GM12878 (cell line): ENCODE measurements around the gene ALDH1L1. TPM values are rescaled to one million over a fixed set of nuclear protein-coding genes. Genes with fewer than 3 reads are reported as not detected.

ENCODE experiments used
- ATAC-seq: fragments of 200-7000 bp; cut with Tn5 transposase; 3 replicates; pipeline ENCODE4 v1.9.1; 2020; ENCODE audit warnings: mild to moderate bottlenecking, moderate library complexity
- BruUV-seq: library from RNA; stranded (reverse); fragments of 400-500 nt; replicated peaks from 2 replicates; lab custom pipeline; 2021; lab: Mats Ljungman, UMichigan
- CTCF ChIA-PET: fragments of 300-600 bp; sonication (Branson Sonifier 250); formaldehyde crosslinking; extraction: SDS; loops from one replicate; lab custom pipeline; 2021; ENCODE audit warnings: inconsistent platforms; lab: Yijun Ruan, JAX
- POLR2A ChIA-PET: fragments of 350-600 bp; formaldehyde crosslinking; extraction: SDS; loops from one replicate; lab custom pipeline; 2021; ENCODE audit warnings: inconsistent platforms; lab: Charles Lee
- RAD21 ChIA-PET: fragments of 300-600 bp; sonication (Branson Sonifier 250); formaldehyde crosslinking; loops from one replicate; lab custom pipeline; 2023; ENCODE audit warnings: antibody characterized with exemption; ENCODE audit not compliant: unreplicated experiment; lab: Charles Lee
- SMC1A ChIA-PET: fragments of 300-600 bp; sonication (Branson Sonifier 250); formaldehyde crosslinking; loops from one replicate; lab custom pipeline; 2023; ENCODE audit not compliant: unreplicated experiment, uncharacterized antibody; lab: Charles Lee
- DNase-seq: peaks from one replicate; pipeline ENCODE4 v3.0.0-alpha.2; 2011; ENCODE audit warnings: low read depth, low spot score
- FAIRE-seq: peaks from 3 replicates; lab custom pipeline; 2011; peaks lifted over from hg19 to GRCh38; lab: Jason Lieb, UNC
- H2AFZ ChIP-seq: 2 replicates; pipeline ENCODE4 v1.6.0; 2011; ENCODE audit warnings: low read depth, low read length, control low read depth; ENCODE audit not compliant: control insufficient read depth
- H3K27ac ChIP-seq: 2 replicates; pipeline ENCODE4 v1.5.1; 2011; ENCODE audit warnings: control low read depth; ENCODE audit not compliant: control insufficient read depth, insufficient read depth
- H3K27me3 ChIP-seq, 2 experiments: replicated peaks in 1 of 2; 2 replicates each; pipeline versions ENCODE4 v1.6.0 to v1.6.1; 2011; ENCODE audit warnings: low read length in 1 of 2; ENCODE audit not compliant: control insufficient read depth in 2 of 2, insufficient read depth in 2 of 2
- H3K36me3 ChIP-seq, 2 experiments: 2 replicates each; pipeline ENCODE4 v1.5.1; 2011; ENCODE audit warnings: low read length in 1 of 2; ENCODE audit not compliant: control insufficient read depth in 2 of 2, insufficient read depth in 2 of 2
- H3K4me1 ChIP-seq: 2 replicates; pipeline ENCODE4 v1.6.1; 2011; ENCODE audit warnings: mild to moderate bottlenecking, low read length, moderate library complexity, mixed read lengths; ENCODE audit not compliant: control insufficient read depth, insufficient read depth
- H3K4me2 ChIP-seq: 2 replicates; pipeline ENCODE4 v1.6.0; 2011; ENCODE audit warnings: control low read depth; ENCODE audit not compliant: control insufficient read depth, insufficient read depth
- H3K4me3 ChIP-seq: fragments of 200-600 bp; sonication (generic); 2 replicates; pipeline ENCODE4 v1.5.1; 2016
- H3K79me2 ChIP-seq: 2 replicates; pipeline ENCODE4 v1.6.0; 2011; ENCODE audit warnings: low read length; ENCODE audit not compliant: control insufficient read depth, insufficient read depth
- H3K9ac ChIP-seq: 2 replicates; pipeline ENCODE4 v1.8.0; 2011; ENCODE audit warnings: low read length, control low read depth, mixed read lengths; ENCODE audit not compliant: control insufficient read depth, insufficient read depth
- H3K9me3 ChIP-seq: replicated peaks from 3 replicates; pipeline ENCODE4 v1.5.1; 2011; ENCODE audit warnings: mild to moderate bottlenecking, low read length; ENCODE audit not compliant: control insufficient read depth, insufficient read depth
- H4K20me1 ChIP-seq: 2 replicates; pipeline ENCODE4 v1.6.0; 2011; ENCODE audit not compliant: control insufficient read depth, insufficient read depth
- TAF1 ChIP-seq: IDR thresholded peaks from 2 replicates; pipeline ENCODE4 v1.6.1; 2011; ENCODE audit warnings: mild to moderate bottlenecking, low read depth, low read length, borderline replicate concordance
- WGBS: methylation state at CpG from one replicate; pipeline ENCODE4 v1.1.6; 2016; ENCODE audit warnings: low lambda C conversion rate; ENCODE audit not compliant: insufficient replicate concordance, insufficient coverage; ENCODE audit errors: missing lambda C conversion rate; 5-methylcytosine and 5-hydroxymethylcytosine counted together
- in situ Hi-C: fragments of 300-500 bp; cut with MboI; formaldehyde crosslinking; loops from 9 replicates; pipeline ENCODE4 v1.14.3; 2018; ENCODE audit warnings: mixed read lengths
- intact Hi-C: fragments of 100-400 bp; cut with micrococcal nuclease; formaldehyde crosslinking; loops from one replicate; pipeline ENCODE4 v1.14.2; 2022; ENCODE audit not compliant: unreplicated experiment
- polyA plus RNA-seq, 11 experiments: library from polyadenylated mRNA; depleted of rRNA in 4 of 11; unstranded in 6 of 11; stranded (reverse) in 5 of 11; fragments of >200 nt; fragmentation: Nextera tagmentation in 4 of 11; fragmentation: Illumina TruSeq in 1 of 11; extraction: Ambion mirVana in 4 of 11; extraction: Trizol in 1 of 11; gene quantifications; 1 replicate in 1 of 11; 2 replicates in 10 of 11; pipeline versions ENCODE4 v1.2.1 to v1.2.3, GENCODE V29; 2011 to 2016; ENCODE audit warnings: inconsistent platforms in 2 of 11, missing spikeins in 2 of 11, low read depth in 1 of 11
- total RNA-seq, 4 experiments: library from RNA; depleted of rRNA in 3 of 4; stranded (reverse); fragments of >200 nt in 3 of 4; fragmentation: Illumina TruSeq in 1 of 4; extraction: Trizol in 1 of 4; gene quantifications; 2 replicates each; pipeline versions ENCODE4 v1.2.1 to v1.2.3, GENCODE V29; 2013 to 2021
- TF ChIP-seq, protein P1 (sequence below), 3 experiments: IDR thresholded peaks in 2 of 3; conservative IDR thresholded peaks in 1 of 3; 2 replicates each; pipeline ENCODE4 v1.5.1; 2011; ENCODE audit warnings: low read depth in 3 of 3, low read length in 3 of 3, mild to moderate bottlenecking in 3 of 3, control low read depth in 2 of 3, moderate library complexity in 2 of 3, inconsistent platforms in 1 of 3, mixed read lengths in 1 of 3; ENCODE audit not compliant: control insufficient read depth in 2 of 3, insufficient read depth in 1 of 3; ENCODE audit errors: extremely low read depth in 1 of 3

Gene ALDH1L1
- total and polyA plus RNA-seq, 10 of the 15 experiments (the other 5 are each of a cell fraction or from before 2014, with no cell fraction given) = 0.04 to 18.2 (median 0.45) TPM

DNA sequence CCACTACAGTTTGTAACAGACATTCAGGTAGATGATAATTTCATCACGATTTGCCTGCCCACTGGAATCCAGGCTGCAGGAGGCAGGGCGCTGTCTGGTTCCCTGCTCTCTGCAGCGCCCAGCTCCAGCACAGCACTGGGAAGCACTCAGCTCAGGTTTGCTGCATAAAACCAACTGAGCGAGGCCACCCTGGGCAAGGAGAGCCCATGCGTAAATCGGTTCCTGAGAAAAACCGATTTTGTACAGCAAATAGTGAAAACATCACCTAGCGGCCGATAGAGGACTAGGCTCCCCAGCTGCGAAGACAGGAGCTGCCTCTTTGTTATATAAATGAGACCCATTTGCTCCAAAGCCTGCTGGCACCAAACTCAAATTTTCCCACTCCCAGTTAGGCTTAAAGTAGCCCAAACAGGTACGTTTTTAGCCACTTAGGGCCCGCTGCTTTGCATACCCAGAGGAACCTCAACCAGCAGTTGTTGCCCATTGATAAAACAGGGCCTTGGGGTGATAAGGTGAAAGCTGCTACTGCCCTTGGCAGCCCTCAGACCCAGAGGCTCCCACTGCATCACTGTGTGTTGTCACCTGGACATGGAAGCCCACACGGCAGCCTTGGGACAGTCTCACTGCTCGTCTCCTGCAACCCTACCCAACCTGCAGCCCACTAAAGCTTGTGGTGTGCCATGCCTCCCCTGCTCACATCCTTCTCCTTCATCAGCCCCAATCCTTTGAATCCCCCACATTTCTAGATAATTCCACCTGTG is 47.5 kb downstream of the ALDH1L1 start:
- no peak overlapping the region for H3K4me3 ChIP-seq
- POLR2A ChIA-PET = no interaction called here
- no peak for FAIRE-seq
- H3K4me2 ChIP-seq = no peak overlapping the region
- RAD21 ChIA-PET = interaction anchor here (2.2 kb wide), 1 partner anchor 65 kb away, joined by 12 read pairs; no protein-coding TSS in a partner anchor
- intact Hi-C loops = loop anchor here (10.0 kb wide), 1 partner anchor 1412 kb away; no protein-coding TSS in a partner anchor
- CTCF ChIA-PET = interaction anchor here (0.8 to 2.3 kb wide), 5 partner anchors 13 to 1415 kb away, joined by 3 to 19 read pairs (median 4); partner anchors contain the start of gene ZXDC
- H3K79me2 ChIP-seq = no peaks in the 10 kb centered on the region
- H3K4me1 ChIP-seq = no peaks in the 10 kb centered on the region
- TF ChIP-seq TAF1 = no peak
- TF ChIP-seq, protein P1, sequence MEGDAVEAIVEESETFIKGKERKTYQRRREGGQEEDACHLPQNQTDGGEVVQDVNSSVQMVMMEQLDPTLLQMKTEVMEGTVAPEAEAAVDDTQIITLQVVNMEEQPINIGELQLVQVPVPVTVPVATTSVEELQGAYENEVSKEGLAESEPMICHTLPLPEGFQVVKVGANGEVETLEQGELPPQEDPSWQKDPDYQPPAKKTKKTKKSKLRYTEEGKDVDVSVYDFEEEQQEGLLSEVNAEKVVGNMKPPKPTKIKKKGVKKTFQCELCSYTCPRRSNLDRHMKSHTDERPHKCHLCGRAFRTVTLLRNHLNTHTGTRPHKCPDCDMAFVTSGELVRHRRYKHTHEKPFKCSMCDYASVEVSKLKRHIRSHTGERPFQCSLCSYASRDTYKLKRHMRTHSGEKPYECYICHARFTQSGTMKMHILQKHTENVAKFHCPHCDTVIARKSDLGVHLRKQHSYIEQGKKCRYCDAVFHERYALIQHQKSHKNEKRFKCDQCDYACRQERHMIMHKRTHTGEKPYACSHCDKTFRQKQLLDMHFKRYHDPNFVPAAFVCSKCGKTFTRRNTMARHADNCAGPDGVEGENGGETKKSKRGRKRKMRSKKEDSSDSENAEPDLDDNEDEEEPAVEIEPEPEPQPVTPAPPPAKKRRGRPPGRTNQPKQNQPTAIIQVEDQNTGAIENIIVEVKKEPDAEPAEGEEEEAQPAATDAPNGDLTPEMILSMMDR (IDR thresholded peaks at IDR 0.05 in 2 of 3, conservative IDR thresholded peaks at IDR 0.05 in 1 of 3; ENCODE audit: control insufficient read depth in 2 of 3, extremely low read depth in 1 of 3, insufficient read depth in 1 of 3, low read depth in 3 of 3, low read length in 3 of 3) = 0 out of 6 replicates have a peak, but pooled peaks have one; percentile 7 to 21 (median 16)
- no TSS peak for BruUV-seq
- H4K20me1 ChIP-seq = no peaks in the 10 kb centered on the region
- no peak overlapping the region for H3K27ac ChIP-seq
- H3K36me3 ChIP-seq = no peaks in the 10 kb centered on the region
- peaks cover 0 to 4% of the 10 kb centered on the region in 2 experiments; a peak in 1 of 4 replicates for H3K27me3 ChIP-seq
- in situ Hi-C loops = loop anchor here (10.0 kb wide), 1 partner anchor 262 kb away; the partner anchor contains the start of gene CFAP100
- no peak for DNase-seq
- no peak overlapping the region for H2AFZ ChIP-seq
- no peaks in the 10 kb centered on the region for H3K9me3 ChIP-seq
- H3K9ac ChIP-seq = no peak overlapping the region
- 31% methylated on average over 14 of the region's 14 CpGs for WGBS
- no peak for ATAC-seq
- SMC1A ChIA-PET = interaction anchor here (1.2 kb wide), 1 partner anchor 489 kb away, joined by 3 read pairs; no protein-coding TSS in a partner anchor
